Parathyroid adenoma (tissue), 2 donors: ENCODE data around the gene IER3.

ENCODE experiments used
- H2AFZ ChIP-seq: fragments of 300-600 bp; sonication (generic); one replicate; pipeline ENCODE4 v1.7.0; 2017; ENCODE audit warnings: antibody characterized with exemption, mild to moderate bottlenecking
- H3K27ac ChIP-seq: fragments of 300-600 bp; sonication (generic); one replicate; pipeline ENCODE4 v1.7.0; 2017
- H3K27me3 ChIP-seq: fragments of 300-600 bp; sonication (generic); one replicate; pipeline ENCODE4 v1.7.0; 2017; ENCODE audit warnings: low read length; ENCODE audit not compliant: control insufficient read depth, insufficient read depth
- H3K36me3 ChIP-seq: fragments of 300-600 bp; sonication (generic); one replicate; pipeline ENCODE4 v1.7.0; 2017; ENCODE audit warnings: low read length; ENCODE audit not compliant: control insufficient read depth, insufficient read depth
- H3K4me1 ChIP-seq: fragments of 300-600 bp; sonication (generic); one replicate; pipeline ENCODE4 v1.7.0; 2017; ENCODE audit warnings: control low read depth
- H3K4me2 ChIP-seq: fragments of 300-600 bp; sonication (generic); one replicate; pipeline ENCODE4 v1.7.0; 2017; ENCODE audit warnings: low read length
- H3K4me3 ChIP-seq: fragments of 300-600 bp; sonication (generic); one replicate; pipeline ENCODE4 v1.7.0; 2017; ENCODE audit warnings: low read depth, low read length
- H3K79me2 ChIP-seq: fragments of 300-600 bp; sonication (generic); one replicate; pipeline ENCODE4 v1.7.0; 2017; ENCODE audit warnings: control low read depth
- H3K9ac ChIP-seq: fragments of 300-600 bp; sonication (generic); one replicate; pipeline ENCODE4 v1.7.0; 2017; ENCODE audit warnings: mild to moderate bottlenecking
- H3K9me3 ChIP-seq: fragments of 300-600 bp; sonication (generic); one replicate; pipeline ENCODE4 v1.7.0; 2017; ENCODE audit warnings: low read length; ENCODE audit not compliant: control insufficient read depth
- TF ChIP-seq, protein P1 (sequence below): fragments of 300-600 bp; sonication (generic); IDR thresholded peaks from one replicate; pipeline ENCODE4 v1.7.0; 2017; ENCODE audit warnings: antibody characterized with exemption, mild to moderate bottlenecking
- donor health status: primary hyperparathyroidism.

IER3 gene

DNA sequence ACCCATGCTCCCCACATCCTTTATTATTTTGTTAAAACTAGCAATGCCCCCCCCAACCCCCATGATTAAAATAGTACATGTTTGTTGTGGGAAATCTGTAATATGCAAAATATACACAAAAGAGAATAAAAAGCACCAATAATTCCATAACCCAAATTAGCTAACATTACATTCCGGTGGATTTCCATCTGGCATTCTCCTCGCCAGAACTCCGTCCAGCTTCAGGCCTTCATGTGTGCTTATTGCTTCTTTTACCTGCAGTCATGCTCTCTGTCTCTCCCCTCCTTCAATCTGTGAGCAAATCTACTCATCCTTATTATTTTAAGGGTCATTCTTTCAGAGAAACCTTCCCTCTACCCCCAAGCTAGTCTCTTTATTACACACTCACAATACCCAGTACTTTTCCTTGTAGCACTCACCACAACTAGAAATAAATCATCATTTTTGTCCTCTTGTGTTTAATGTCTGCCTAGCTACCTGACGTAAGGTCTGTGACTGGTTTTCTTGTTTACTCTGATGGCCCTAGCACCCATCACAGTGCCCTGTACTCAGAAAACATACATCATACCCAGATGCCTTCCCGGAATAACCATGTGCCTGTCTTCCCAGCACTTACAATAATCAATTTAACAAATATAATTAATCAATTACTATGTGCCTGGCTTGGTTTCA is 25.6 kb upstream of the IER3 start:
- Histone ChIP-seq H3K36me3 (no peaks in the 10 kb centered on the region), H3K4me1 (peaks cover 14% of the 10 kb centered on the region), H3K4me2 (no peak overlapping the region), H3K79me2 (no peaks in the 10 kb centered on the region), H3K27ac (peak overlapping the region; percentile 57), H3K9me3 (no peaks in the 10 kb centered on the region), H3K27me3 (no peaks in the 10 kb centered on the region), H3K4me3 (no peak overlapping the region), H3K9ac (no peak overlapping the region), H2AFZ (peak overlapping the region; percentile 97)
- TF ChIP-seq, protein P1, sequence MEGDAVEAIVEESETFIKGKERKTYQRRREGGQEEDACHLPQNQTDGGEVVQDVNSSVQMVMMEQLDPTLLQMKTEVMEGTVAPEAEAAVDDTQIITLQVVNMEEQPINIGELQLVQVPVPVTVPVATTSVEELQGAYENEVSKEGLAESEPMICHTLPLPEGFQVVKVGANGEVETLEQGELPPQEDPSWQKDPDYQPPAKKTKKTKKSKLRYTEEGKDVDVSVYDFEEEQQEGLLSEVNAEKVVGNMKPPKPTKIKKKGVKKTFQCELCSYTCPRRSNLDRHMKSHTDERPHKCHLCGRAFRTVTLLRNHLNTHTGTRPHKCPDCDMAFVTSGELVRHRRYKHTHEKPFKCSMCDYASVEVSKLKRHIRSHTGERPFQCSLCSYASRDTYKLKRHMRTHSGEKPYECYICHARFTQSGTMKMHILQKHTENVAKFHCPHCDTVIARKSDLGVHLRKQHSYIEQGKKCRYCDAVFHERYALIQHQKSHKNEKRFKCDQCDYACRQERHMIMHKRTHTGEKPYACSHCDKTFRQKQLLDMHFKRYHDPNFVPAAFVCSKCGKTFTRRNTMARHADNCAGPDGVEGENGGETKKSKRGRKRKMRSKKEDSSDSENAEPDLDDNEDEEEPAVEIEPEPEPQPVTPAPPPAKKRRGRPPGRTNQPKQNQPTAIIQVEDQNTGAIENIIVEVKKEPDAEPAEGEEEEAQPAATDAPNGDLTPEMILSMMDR: no peak

DNA sequence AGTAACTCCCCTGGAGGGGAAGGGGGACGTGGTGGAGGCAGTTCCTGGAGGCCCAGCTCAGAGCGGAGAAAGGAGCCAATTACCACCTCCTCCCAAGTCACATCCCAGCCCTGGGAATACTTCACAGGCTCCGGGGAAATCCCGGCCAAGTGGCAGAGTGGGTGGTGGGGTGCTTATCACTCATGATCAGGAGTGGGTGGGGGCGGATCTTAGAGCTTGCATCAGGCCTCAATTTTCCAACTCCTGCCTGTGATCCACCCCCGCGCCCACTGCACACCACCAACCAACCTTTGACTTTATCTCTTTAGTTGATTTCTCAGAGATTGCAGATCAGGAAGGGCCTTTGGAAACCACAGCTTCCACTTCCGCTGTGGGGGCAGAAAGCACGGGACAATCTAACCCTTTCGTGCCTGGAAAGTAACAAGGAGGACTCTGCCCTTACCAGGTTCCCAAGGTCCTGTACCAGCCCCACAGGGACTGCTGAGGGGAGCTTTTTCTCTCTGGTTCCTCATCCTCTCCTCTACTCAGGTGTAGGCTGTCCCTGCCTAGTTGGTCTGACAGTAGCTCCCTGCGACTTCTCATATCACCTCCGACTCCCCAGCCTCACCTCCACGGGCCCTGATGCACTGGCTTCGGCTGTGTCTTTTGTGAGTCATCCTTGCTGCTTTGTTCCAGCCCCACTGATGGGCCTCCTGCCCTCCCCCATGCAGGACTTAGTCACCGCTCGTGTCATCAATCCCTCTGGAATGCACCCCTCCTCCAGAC is 24.9 kb upstream of the IER3 start:
- Histone ChIP-seq H3K4me2 (no peak overlapping the region), H3K27ac (peak overlapping the region; percentile 57), H3K4me3 (no peak overlapping the region), H3K4me1 (peaks cover 14% of the 10 kb centered on the region), H2AFZ (peak overlapping the region; percentile 97), H3K9ac (no peak overlapping the region), H3K36me3 (no peaks in the 10 kb centered on the region), H3K79me2 (no peaks in the 10 kb centered on the region), H3K27me3 (no peaks in the 10 kb centered on the region), H3K9me3 (no peaks in the 10 kb centered on the region)
- TF ChIP-seq, protein P1: no peak

DNA sequence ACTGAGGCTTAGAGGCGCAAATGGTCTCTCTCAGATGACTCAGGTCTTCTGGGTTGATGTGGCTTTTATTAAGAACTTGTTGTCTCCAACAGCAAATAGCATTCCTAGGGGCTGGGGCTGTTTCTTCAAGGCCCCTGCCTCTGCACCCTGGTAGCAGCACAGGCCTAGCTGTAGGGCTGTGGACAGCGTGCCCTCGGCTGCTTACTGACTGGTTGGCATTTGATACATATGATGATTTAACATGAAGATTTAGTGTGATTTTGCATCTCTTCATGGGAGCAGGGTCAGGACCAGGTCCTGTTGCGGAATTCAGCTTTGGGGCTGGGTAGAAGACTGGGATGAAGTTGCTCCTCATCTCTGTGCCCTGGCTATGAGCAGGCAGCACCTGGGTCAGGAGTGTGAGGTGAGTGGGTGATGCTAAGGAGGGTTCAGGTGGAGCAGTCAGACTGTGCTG is 24.3 kb upstream of the IER3 start:
- H3K9ac ChIP-seq: no peak overlapping the region
- H3K4me1 ChIP-seq: peaks cover 14% of the 10 kb centered on the region
- H3K27ac ChIP-seq: no peak overlapping the region
- TF ChIP-seq, protein P1: no peak
- no peaks in the 10 kb centered on the region for H3K9me3 ChIP-seq
- no peaks in the 10 kb centered on the region for H3K27me3 ChIP-seq
- H3K4me3 ChIP-seq: no peak overlapping the region
- no peak overlapping the region for H3K4me2 ChIP-seq
- H3K79me2 ChIP-seq: no peaks in the 10 kb centered on the region
- H3K36me3 ChIP-seq: no peaks in the 10 kb centered on the region
- peak overlapping the region; percentile 97 for H2AFZ ChIP-seq

DNA sequence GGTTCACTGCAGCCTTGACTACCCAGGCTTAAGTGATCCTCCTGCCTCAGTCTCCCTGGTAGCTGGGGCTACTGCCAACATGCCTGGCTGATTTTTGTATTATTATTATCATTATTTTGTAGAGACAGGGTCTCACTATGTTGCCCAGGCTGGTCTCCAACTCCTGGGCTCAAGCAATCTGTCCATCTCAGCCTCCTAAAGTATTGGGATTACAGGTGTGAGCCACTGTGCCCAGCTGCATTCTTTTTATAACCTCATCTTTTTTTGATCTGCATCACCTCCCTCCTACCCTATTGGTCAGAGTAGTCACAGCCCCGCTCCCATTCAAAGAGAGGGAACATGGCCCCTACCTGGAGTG is 23.6 kb upstream of the IER3 start:
- H3K36me3 ChIP-seq: no peaks in the 10 kb centered on the region
- TF ChIP-seq, protein P1: no peak
- H3K4me3 ChIP-seq: no peak overlapping the region
- no peak overlapping the region for H3K9ac ChIP-seq
- no peak overlapping the region for H2AFZ ChIP-seq
- H3K4me2 ChIP-seq: no peak overlapping the region
- H3K27ac ChIP-seq: no peak overlapping the region
- H3K9me3 ChIP-seq: no peaks in the 10 kb centered on the region
- no peaks in the 10 kb centered on the region for H3K79me2 ChIP-seq
- H3K27me3 ChIP-seq: no peaks in the 10 kb centered on the region
- peaks cover 14% of the 10 kb centered on the region for H3K4me1 ChIP-seq
